Cerebellar cortex (tissue), 1 donor: ENCODE data around the gene SULF2.
A peak's percentile ranks its signal among the peaks of the same experiment; 100 is the strongest.

Experiments
- DNase-seq: peaks from one replicate; pipeline ENCODE4 v3.0.0-alpha.2; 2015; ENCODE audit warnings: low spot score

The SULF2 gene

DNA sequence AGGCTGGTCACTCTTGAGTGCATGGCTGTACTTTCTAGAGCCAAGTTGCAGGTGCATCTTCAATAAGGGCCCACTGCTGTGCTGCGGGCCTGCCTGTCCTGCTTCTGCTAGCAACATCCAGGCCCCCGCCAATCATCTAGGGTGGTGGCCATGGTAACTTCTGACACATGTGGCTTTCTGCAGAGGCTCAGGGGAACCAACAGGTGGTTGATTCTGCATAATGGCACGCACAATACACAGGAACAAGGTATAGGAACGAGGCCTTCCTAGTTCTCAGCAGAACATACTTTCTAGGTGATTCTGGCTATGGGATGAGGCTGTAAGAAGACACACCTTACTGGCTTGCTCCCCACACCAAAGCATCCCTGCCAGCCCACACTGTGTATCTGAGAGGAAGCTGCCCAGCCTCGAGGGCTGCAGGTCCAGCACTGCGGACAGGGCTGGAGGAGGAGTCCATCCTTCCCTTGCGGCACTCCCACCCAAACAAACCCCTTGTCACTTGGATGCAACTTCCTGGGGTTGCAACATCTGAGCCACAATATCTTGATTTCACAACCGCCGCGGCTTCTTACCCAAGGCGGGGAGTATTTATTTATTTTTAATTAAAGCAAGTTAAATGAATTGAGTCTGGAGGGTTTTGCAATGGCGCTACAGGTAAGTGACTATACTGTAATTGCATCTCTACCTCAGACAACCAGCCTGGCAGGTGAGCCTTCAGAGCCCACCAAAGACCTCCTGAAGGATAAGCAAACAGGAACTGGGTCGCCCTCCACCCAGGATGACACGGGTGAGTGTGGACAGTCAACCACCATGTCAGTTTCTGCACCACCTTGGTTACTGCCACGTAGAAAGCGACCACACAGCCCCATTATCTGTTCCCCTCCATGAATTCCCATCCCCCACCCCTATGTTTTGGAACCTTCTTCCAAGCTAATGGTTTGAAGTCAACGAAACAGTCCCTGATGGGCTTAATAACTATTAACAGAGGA, 49.6 kb downstream of the SULF2 start:
- no peak for DNase-seq

DNA sequence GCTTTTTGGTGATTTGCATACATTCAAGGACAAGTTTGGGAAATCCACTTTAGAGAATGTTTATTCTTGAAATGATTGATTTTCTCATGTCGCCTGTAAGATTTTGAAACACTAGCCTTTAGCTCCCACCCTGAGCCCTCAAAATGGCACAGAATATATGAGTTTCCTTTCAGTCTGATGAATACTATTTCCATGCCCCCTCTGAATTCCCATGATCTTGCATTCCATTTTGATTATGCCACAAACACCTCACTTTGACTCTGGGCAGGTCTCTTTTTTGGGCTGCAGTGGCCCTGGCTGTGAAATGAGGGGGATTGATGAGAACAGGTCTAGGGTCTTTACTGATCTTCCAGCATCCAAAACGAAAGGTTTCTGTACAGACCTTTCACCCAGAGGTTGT, 50.4 kb downstream of the SULF2 start:
- no peak for DNase-seq

DNA sequence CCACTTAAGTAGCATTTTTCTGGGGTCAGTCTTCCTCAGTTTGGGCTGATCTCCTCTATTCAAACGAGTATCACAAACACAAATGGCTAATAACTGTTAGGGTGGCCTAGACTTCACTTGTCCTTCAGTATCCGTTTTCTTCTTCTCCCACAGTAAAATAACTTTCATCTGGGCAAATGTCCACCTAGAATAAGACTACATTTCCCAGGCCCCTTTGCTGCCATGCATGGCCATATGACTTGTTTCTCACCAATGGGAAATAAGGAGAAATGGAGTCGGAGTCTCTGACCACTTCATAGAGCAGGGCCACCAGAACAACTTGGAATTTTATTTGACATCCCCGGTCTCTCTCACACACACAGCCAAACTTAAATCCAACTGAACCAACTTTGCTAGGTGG, 51.4 kb downstream of the SULF2 start:
- no peak for DNase-seq

DNA sequence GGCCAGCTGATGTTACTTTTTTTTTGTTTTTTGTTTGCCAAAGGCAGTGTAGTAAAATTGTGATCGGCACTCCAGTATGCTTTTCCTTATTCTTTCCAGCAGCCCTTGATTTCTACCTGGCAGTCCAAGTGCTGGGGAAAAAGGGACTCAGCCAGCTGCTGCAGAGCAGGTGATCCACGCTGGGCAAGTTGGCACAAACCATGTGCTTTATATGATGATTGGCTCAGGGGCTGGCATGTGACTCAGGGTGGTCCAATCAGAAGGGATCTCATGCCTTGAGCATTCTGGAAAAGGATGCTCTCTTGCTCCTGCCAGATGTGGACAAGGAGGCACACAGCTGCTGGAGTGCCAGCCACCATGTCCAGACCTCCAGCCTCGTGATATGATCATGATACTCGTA, 54.5 kb downstream of the SULF2 start:
- DNase-seq: no peak

DNA sequence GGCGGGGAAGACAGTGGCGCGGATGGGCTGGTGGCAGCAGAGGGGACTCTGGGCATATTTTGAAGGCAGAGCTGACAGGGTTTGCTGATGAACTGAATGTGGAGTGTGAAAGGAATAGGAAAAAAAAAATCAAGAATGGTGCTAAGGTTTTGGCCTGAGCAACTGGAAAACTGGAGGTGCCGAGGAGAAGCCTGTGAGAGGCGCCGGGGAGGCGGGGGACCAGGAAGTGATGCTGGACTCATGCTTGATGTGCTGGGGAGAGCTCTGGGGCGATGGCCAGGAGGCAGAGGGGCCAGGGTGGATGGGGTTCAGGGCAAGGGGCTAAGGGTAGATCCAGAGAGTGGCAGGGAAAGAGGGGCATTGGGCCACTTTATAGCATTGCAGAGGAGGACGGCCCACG, 55.8 kb downstream of the SULF2 start:
- no peak for DNase-seq

DNA sequence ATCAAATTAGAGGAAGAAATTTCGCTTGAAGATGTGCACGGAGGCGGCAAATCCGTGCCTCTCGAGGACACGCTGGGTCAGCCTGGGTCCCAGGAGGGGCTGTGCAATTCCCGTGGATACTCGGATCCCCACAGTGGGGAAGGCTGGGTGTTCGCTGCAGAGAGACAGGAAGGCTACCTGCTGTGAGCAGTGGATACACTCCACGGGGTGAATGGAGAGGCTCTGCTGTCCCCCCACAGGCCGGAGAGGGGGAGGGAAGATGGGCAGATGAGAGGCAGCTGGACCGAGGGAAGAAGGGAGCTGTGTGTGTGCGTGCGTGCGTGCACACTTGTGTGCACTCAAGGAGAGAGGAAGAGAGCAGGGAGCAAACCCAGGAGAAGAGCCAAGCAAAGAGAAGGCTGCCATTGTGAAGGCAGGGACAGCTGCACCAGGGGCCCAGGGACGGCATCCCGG, 57.3 kb downstream of the SULF2 start:
- no peak for DNase-seq

DNA sequence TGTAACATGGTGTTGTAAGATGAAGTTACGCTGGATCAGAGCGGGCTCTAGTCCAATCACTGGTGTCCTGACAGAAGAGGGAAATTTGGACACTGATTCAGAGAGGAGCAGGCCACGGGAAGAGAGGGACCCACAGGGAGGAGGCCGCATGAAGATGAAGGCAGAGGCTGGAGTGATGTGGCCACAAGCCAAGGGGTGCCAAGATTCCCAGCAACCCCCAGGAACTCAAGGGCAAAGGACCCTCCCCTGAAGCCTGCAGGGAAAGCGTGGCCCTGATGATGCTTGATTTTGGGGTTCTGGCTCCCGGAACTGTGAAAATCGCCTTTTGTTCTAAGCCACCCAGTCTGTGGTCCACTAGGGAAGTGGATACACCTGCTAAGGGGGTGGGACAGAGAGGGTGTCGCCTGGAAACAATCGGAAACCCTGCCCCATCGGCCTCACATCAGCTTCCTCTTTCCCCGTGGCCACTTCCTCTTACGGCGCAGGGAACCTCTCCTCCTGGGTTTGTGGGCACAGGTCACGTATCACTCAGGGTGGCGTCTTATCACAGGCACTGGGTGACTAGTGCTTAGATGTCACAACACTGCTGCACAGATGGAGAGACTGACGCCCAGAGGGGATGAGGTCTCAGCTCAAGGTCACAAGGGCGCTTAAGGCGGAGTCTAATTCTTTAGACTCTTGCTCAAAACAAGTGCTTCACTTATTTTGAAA, 58.0 kb downstream of the SULF2 start:
- no peak for DNase-seq

DNA sequence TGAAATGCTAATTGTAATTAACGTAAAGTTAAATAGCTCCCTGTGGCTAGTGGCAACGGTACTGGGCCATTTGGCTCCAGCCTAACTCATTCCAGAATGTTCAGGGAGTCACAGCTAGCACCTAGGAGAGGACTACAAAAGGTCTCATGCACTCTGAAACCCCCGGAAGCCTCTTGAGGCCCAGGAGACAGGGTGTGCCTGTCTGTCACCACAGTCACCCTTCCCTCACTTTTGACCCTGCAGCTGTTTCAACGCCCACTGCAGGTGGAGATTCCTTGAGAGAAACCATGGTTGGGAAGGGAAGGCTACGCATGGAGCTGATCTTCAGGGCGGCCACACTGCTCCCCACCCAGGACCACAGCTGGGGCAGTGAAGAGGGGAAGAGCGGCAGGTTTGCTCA, 58.6 kb downstream of the SULF2 start:
- DNase-seq: no peak

DNA sequence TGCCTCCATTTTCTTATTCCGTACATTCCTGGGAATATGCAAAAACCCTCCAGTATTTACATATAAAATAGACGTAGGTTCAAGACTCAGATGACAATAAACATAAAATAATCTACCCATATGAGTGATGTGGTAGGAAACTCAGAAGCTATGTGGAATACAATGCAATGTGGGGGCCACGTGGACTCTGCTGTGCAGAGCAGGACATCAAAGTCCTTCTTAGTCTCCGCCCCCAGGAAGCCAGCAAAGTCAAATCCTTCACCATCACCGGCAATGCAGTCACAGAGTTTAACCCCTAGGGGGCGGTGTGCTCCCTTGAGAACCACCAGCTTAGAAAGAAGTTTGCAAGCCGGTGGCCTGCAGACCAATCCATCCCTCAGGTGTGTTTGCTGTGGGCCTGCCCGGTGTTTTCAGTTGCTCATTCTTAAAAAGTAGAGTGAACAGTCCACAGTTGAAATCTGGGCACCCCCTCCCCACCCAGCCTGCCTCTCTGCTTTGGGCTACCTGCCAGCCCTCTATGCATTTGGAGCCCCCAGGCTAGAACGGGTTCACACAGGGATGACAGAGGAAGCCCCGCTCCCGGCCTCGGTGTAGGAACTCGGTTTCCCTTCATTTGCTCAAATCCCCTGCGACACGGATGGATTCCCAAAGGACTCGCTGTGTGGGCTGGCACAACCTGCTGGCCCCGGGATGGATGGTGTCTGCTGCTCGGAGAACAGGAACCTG, 59.9 kb downstream of the SULF2 start:
- DNase-seq: peak; percentile 73

DNA sequence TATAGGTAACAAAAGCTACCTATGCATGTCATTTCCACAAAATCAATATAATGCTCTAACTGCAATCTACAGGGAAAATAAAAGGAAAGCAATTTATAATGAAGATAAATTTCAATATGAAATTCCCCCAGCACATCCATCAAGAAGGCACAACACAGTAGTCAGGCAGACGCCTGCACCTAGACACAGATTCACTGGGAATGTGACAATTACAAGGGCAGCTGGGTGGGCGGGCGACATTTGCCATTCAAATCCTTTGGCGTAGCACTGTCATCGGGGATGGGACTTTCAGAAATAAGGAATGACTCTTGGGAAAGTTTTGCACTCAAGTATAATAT, 60.4 kb downstream of the SULF2 start:
- DNase-seq: no peak

DNA sequence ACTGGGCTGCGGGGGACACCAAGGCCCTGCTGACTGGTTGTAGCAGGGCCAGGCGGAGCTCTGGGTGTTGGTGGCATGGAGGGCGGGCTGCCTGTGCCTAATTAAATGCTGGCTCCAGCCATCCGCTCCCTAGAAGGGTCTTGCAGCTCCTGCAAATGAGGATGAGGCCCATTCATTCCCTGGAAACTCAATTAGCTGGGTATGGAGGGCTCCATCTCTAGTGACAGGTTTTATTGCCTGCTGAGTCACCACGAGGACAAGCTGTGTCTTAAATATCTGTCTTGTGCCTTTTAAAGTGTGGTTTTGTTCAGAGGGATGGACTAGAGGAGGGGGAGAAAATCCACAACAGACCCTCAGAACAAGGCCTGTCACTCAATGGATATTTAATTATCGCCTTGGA, 60.9 kb downstream of the SULF2 start:
- DNase-seq: no peak

DNA sequence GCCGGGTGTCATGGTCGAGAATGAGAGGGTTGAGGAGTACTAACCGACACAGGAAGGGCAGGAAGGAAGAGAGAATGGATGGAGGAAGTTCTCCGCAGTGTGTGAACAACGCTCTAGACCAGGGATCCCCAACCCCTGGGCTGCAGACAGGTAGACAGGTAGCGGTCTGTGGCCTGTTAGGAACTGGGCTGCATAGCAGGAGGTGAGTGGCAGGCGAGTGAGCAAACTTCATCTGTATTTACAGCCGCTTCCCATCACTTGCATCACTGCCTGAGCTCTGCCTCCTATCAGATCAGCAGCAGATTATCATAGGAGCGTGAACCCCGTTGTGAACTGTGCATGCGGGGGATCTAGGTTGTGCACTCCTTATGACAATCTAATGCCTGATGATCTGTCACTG, 62.0 kb downstream of the SULF2 start:
- DNase-seq: no peak

DNA sequence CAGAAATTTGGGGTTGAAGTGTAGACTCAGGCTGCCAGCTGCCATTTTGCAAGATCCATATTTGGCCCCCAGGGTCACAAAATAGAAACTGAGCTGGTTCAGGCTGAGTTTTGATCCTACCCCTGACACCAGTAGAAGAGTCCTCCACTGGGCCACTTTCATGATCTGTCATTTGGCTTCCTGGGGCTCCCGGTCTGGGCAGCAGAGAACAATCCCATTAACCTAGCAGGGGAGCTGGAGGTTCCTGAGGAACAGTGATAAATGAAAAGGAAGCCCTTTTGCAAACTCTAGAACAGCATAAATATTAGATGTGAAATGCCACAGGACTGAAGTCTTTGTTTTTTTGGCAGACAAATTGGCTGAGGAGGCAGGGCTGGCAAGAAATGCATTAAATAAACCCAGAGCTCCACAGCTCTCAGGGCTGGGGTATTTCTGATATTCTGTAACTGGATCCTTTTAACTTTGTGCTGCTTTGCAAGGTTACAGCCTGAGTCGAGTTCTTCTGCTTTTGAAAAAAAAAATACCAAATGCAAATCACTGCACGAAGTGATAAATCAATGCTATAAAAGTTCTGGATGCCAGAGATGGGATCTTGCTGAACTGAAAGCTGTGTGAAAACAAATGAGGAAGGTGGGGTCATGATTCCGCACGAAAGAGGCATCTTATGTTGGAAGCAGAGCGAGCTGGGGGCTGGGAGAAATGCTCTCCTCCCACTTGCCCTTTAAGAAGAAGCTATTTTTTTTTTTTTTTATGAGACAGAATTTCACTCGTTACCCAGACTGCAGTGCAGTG, 64.4 kb downstream of the SULF2 start:
- DNase-seq: no peak

DNA sequence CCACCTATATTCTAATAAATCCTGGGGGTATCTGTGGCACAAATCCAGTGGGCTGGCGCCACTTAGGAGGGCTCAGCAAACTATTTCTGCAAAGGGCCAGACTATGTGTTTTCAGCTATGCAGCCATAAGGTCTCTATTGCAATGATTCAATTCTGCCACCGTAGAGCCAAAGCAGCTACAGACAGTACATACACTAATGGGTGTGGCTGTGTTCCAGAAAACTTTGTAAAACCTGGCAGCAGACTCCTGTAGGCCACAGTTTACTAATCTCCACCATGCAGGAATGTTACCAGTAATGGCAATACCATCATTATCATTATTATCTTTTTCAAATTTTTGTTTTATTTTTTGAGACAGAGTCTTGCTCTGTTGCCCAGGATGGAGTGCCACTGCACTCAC, 65.7 kb downstream of the SULF2 start:
- DNase-seq: no peak

DNA sequence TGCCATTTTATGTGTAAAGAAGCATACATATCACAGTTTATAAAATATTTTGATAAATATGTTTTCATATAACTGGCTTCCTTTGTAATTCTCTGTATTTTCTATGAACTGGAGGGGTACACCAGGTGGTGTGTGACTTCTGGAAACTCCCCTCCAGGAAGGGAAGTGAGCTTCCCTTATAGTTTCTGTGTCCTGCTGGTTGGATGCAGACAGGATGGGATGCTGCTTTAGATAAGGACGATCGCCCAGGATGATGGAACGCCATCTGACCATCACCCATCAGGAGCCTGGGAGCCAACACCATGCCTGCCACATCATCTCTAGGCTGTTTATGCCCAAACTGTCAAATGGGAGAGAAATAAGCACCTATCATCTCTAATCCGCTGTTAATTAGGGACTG, 66.1 kb downstream of the SULF2 start:
- DNase-seq: no peak

DNA sequence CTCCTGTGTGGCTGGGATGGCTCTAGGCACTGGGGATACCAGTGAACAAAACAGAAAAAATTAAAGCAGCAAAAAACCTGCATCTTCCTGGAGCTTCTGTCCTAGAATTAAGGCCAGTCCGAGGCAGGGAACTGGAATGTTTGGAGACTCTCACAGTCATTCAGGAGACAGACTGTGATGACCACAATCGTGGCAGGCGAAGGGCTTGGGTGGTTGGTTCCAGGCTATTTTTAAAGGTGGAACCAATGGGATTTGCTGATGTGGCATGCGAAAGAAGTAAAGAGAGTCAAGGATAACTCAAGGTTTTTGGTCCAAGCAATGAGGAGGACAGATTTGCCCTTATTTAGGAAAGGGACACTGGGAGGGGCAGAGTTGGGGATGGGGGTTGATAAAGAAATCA, 66.9 kb downstream of the SULF2 start:
- DNase-seq: no peak

DNA sequence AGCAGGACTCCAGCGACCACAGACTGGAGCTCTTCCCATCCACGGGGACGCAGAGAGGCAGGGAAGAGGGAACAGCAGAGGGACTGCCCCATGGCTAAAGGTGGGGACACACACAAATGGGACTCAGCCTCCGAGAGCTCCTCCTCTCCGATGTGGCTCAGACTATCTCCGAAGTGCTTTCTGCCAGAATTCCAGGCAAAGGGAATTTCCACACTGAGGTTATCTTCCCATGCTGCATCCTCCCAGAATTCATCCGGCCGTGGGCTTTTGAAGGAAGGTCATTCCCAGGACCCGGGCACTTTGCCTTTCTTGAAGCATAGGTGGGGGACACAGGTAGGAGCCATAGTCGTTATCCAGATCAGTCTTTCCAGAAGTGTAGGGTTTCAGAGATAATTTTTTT, 67.9 kb downstream of the SULF2 start:
- no peak for DNase-seq

DNA sequence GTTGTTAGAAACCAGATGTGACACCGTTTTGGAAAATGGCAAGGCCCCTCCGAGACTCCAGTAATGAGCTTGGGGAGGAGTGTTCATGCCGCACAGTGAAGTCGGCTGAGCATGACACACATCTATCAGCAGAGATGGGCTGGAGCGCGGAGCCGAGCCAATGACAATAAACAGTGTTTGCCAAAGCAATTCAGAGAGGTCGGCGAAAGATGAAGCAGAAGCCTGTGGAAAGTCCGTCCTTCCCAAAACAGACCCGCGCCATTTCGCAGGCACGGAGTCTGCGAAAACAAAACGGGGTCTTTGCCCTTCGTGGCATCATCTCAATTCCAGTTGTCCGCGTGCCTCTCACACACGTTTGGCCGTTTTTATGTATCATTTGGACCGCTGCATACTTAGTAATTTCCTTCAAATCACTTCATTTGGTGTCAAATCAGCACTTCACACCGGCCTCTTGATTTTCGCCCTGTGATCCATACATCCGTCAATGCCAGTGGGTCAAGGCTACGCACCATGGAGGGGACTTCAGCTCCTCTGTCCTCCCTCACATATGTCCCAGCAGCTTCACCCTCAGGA, 71.3 kb downstream of the SULF2 start:
- DNase-seq: no peak

DNA sequence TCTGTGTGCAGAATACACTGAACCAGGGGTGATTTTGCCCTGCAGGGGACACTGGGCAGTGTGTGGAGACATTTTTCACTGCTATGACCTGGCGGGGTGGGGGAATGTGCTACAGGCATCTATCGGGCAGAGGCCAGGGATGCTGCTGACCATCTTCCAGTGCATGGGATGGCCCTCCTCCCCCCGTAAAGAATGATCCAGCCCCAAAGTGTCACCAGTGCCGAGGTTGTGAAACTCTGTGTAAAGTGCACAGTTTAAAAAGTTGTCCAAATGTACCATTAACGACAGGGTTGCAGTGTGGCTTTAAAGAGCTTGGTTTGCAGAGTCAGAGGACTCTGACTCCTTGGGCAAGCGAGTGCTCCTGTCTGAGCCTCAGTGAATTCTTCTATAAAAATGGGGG, 72.1 kb downstream of the SULF2 start:
- no peak for DNase-seq

DNA sequence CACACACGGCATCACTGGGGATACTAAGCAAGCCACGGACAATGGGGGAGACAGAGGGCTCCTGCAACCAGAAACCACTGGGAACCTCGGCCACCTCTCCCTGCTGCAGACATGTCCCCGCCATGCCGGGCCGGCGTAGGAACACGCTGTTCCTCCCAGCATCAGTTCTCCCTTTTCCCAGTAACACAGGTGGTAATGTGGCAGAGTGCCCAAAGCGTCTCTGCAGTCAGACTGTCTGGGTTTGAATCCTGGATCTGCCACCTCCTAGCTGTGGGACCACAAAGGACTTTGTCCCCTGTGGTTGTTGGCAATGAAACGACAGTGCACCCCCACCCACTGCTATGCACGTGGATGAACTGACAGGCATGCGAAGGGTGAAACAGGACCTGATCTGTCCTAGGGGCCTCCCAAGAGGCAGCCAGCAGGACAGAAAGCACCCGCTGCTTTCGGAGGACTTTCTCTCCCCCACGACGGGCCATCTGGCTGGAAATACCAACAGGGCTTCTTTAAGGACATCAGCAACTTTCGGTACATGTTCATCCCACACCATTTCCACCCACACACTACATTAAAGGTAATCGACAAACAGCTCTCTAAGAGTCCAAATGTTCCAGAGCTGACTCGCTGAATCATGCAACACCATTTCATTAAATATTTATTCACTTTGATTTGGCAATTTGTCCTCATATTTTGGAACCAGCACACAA, 74.1 kb downstream of the SULF2 start:
- DNase-seq: no peak

DNA sequence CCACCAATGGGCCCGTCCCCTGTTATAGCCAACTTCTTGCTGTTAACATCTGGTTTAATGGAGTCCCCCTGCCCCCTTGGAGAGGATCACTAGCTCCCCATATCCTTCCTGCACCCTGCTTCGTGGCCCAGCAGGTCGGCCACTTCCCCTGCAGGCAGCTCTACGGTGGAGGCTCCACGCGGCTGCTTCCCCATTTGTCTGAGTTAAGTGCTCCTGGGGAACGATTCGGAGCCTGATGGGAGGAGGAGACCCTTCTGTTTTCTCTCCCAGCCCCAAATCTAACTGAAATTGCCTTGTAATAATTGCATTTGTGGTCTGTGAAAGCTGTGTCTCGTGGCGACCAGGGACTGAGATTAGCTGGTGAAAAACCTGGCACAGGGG, 74.6 kb downstream of the SULF2 start:
- no peak for DNase-seq
